Measurements from ENCODE around the gene ZC2HC1C.

GRCh38 chr14:75041613-75042012 lies 27.8 kb upstream of the ZC2HC1C start:
- TF ChIP-seq CTCF (IDR thresholded peaks at IDR 0.05; ENCODE audit: insufficient read depth, low read length, poor library complexity, severe bottlenecking), result no peak
- no peak for TF ChIP-seq EZH2phosphoT487 (conservative IDR thresholded peaks at IDR 0.05; ENCODE audit: low read length)

Measured in SU-DHL-6 (cell line).